ENCODE measurements around the gene RPL18.

RPL18 gene

DNA sequence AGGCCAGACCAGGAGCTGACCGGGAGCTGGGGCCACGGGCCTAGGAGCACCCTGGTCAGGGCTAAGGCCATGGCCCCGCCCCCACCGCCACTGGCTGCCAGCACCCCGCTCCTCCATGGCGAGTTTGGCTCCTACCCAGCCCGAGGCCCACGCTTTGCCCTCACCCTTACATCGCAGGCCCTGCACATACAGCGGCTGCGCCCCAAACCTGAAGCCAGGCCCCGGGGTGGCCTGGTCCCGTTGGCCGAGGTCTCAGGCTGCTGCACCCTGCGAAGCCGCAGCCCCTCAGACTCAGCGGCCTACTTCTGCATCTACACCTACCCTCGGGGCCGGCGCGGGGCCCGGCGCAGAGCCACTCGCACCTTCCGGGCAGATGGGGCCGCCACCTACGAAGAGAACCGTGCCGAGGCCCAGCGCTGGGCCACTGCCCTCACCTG lies 6.9 kb upstream of the RPL18 start:
- TF ChIP-seq, protein P1, sequence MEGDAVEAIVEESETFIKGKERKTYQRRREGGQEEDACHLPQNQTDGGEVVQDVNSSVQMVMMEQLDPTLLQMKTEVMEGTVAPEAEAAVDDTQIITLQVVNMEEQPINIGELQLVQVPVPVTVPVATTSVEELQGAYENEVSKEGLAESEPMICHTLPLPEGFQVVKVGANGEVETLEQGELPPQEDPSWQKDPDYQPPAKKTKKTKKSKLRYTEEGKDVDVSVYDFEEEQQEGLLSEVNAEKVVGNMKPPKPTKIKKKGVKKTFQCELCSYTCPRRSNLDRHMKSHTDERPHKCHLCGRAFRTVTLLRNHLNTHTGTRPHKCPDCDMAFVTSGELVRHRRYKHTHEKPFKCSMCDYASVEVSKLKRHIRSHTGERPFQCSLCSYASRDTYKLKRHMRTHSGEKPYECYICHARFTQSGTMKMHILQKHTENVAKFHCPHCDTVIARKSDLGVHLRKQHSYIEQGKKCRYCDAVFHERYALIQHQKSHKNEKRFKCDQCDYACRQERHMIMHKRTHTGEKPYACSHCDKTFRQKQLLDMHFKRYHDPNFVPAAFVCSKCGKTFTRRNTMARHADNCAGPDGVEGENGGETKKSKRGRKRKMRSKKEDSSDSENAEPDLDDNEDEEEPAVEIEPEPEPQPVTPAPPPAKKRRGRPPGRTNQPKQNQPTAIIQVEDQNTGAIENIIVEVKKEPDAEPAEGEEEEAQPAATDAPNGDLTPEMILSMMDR (IDR thresholded peaks at IDR 0.05) = no peak

DNA sequence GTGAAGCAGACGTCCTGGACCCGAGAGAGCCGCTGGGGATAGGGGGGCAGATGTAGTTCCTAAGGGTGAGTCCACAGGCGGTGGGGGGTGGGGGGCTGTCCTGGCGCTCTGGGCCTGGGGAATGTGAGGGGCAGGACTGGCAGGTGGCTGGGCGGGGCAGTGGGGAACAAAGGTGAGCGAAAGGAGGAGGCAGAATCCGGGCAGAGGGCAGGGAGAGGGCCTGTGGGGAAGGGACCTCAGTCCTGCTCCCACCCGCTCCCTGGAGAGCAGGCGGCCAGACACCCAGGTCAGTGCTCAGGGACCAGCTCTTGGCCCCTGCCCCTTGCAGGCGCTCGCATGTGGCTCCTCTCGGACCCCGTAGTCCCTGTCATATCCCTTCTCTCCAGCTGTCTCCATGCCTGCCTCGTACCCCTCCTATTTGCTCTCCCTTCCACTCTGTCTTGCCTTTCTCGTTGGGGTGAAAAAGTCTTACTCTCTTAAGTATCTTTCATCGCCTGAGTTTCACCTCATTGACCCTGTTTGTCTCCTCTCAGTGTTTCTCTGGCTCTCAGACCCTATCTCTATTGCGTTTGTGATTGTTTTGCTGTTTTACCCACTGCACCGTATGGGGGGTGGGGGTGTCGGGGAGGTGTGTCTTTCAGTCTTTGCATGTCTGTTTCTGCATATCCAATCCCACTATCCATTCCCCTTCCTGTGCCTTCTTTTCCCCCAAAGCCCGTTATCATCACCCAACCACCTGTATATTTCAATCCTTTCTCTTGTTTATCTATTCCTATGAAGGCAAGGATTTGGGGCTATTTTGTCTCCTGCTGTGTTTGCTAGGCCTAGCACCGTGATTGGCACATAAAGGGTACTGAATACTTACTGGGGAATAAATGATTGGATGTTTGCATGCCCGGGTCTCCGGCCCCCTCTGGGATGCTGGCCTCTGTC lies 6.1 kb upstream of the RPL18 start:
- TF ChIP-seq, protein P1 (IDR thresholded peaks at IDR 0.05) = no peak

DNA sequence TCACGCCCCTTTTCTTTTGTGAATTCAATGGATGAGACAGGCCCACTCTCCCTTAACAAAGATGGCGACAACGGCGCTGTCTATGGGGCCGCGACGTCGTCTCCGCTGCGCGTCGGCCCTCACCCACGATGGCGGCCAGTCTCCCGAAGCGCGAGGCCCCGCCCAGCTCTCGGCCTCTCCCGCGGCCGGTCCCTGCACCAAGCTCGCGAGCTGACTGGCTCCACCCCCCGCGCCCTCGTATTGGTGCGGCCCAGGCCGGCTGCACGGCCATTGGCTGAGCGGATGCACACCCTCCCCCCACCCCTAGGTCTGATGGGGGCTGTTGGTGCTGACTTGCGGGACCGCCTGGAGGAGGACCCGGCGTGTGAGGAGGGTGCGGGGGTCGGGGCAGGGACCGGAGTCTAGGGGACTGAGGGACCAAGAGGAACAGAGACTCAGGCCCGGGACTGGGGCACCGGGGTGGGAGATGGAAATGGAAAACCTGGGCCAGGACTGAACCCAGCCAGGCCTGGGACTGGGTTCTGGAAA lies 5.2 kb upstream of the RPL18 start:
- TF ChIP-seq, protein P1 (IDR thresholded peaks at IDR 0.05) = no peak

DNA sequence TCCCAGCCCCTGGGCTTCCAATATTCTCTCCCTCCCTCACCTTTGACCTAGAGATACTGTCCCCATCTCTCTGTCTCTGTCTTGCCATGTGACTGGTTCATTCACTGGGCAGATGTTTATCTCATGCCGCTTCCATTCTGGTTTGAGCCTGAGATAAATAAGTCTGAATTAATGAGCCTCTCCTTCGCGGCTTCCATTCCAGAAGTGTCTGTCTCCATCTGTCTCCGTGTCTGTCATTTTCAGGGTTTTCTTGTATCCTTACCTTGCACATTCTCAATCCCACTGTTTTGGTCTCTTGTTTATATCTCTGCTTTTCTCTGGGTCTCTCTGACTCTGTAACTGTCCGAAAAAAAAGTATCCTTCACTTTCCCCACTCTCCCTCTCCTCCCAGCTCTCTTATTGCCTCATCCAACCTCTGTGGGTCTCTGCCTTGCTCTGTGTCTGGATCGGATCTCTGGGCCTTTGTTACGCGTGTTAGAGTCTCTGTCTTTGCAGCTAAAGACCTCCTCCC lies 4.6 kb upstream of the RPL18 start:
- TF ChIP-seq, protein P1 (IDR thresholded peaks at IDR 0.05) = no peak

DNA sequence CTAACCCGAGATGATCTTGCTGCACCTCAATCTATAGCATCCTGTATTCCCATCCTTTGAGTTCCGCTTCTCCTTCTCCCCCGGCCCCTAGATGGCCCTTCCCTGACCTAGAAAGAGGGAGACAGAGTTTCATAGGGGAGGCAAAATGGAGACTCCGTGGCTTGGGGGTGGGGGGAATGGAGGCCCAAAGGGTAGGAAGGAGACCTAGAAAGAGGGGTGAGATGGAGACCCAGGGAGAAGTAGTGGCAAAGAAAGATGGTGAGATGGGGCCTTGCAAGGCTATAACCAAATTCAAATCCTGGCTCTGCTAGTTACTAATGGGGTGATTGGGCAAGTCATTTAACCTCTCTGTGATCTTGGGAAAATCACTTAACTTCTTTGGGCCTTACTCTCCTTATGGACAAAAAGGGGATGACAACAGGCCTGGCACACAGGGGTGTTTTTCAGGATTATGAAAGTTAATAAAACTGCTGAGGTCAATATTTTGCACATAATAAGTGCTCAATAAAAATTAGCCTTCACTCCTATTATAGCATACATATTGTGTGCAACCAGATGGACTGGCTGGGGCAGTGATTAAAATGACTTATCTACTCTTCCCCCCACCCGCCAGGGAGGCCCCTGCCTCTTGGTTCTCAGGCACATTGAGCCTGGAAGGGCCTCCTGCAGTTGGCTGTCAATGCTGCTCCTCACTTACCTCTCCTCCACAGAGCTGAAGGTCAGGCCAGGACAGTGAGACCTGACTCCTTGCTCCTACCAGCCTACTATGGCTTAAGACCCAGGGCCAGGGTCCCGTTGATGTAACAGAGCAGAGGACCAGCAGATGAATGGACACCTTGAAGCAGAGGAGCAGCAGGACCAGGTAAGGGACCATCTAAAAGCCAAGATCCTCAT lies 961 bp upstream of the RPL18 start:
- TF ChIP-seq, protein P1 (IDR thresholded peaks at IDR 0.05) = no peak

DNA sequence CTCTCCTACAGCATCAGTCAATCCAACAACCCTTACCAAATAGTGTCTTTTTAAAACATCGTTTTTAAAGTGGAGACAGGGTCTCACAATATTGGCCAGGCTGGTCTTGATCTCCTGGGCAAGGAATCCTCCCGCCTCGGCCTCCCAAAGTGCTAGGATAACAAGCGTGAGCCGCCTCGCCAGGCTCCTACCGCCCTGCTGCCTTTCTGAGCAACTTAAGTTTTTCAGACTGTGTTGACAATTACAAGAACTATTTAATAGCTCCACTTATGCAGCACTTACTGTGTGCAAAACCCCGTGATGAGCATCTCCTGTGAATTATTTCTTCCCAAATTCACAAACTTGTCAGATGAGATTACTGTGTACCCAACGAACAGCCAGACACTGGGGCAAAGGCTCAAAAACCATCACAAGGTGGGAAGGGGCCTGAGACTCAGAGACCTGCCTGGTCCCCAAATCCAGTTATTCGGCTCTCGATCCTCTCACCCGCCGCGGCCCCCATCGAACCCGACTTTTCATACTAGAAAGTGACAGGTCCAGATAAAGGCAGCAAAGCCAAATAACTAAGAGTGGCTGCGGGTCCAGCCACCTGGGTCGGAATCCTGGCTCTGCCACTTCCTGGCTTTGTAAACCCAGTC lies 581 bp downstream of the RPL18 start:
- TF ChIP-seq, protein P1 (IDR thresholded peaks at IDR 0.05) = no peak
